PFSK-1 (cell line): Measurements from ENCODE around the gene MOB3A.

Experiments used
- FOXP2 ChIP-seq: optimal IDR thresholded peaks from 2 replicates; pipeline ENCODE3; 2011; ENCODE audit warnings: borderline replicate concordance, control low read depth, inconsistent platforms; ENCODE audit not compliant: insufficient read depth; ENCODE audit errors: extremely low read length, extremely low read depth
- POLR2AphosphoS5 ChIP-seq: IDR thresholded peaks from 2 replicates; pipeline ENCODE4 v1.6.1; 2012; ENCODE audit warnings: low read depth, mild to moderate bottlenecking, control low read depth, low read length, moderate library complexity
- REST ChIP-seq, 2 experiments: IDR thresholded peaks; 2 replicates each; pipeline versions ENCODE4 v1.6.1 to v1.8.0; 2011 to 2012; ENCODE audit warnings: low read depth in 2 of 2, low read length in 2 of 2, control low read depth in 1 of 2, inconsistent platforms in 1 of 2, mild to moderate bottlenecking in 1 of 2, moderate library complexity in 1 of 2; ENCODE audit not compliant: insufficient read depth in 1 of 2
- SIN3A ChIP-seq: IDR thresholded peaks from 2 replicates; pipeline ENCODE4 v1.6.1; 2012; ENCODE audit warnings: mild to moderate bottlenecking, low read length, moderate library complexity, borderline replicate concordance; ENCODE audit not compliant: insufficient read depth
- TAF1 ChIP-seq: IDR thresholded peaks from 2 replicates; pipeline ENCODE4 v1.6.1; 2012; ENCODE audit warnings: low read length, control low read depth, borderline replicate concordance; ENCODE audit not compliant: insufficient read depth

The MOB3A gene

GRCh38 chr19:2070986-2071673, 25.0 kb downstream of the MOB3A start:
- TF ChIP-seq FOXP2 (no peak), TAF1 (no peak), SIN3A (no peak), REST (IDR thresholded peaks at IDR 0.05; ENCODE audit: insufficient read depth in 1 of 2, low read depth in 2 of 2, low read length in 2 of 2) (no peak), POLR2AphosphoS5 (no peak)

- no peak for TF ChIP-seq TAF1
- no peak for TF ChIP-seq SIN3A
These were observed 25.7 kb downstream of the MOB3A start for GRCh38 chr19:2070436-2070827.

GRCh38 chr19:2064788-2065524, 31.2 kb downstream of the MOB3A start:
- TF ChIP-seq REST (IDR thresholded peaks at IDR 0.05; ENCODE audit: insufficient read depth in 1 of 2, low read depth in 2 of 2, low read length in 2 of 2) (no peak), TAF1 (no peak), FOXP2 (no peak), POLR2AphosphoS5 (no peak), SIN3A (no peak)

- no peak for TF ChIP-seq TAF1
- TF ChIP-seq FOXP2: no peak
- no peak for TF ChIP-seq POLR2AphosphoS5
- TF ChIP-seq SIN3A: no peak
- TF ChIP-seq REST (IDR thresholded peaks at IDR 0.05; ENCODE audit: insufficient read depth in 1 of 2, low read depth in 2 of 2, low read length in 2 of 2): no peak
These were observed 31.7 kb downstream of the MOB3A start for GRCh38 chr19:2064395-2064787.

GRCh38 chr19:2063824-2064223, 32.3 kb downstream of the MOB3A start:
- TF ChIP-seq TAF1: no peak
- no peak for TF ChIP-seq REST (IDR thresholded peaks at IDR 0.05; ENCODE audit: insufficient read depth in 1 of 2, low read depth in 2 of 2, low read length in 2 of 2)
- TF ChIP-seq FOXP2: no peak
- no peak for TF ChIP-seq SIN3A
- TF ChIP-seq POLR2AphosphoS5: no peak
